ENCODE measurements around the gene RESP18. TPM values are rescaled to one million over a fixed set of nuclear protein-coding genes. Genes with fewer than 3 reads are reported as not detected.

The RESP18 gene
- total RNA-seq, 4 donors from 2014 or later, result not detected

DNA sequence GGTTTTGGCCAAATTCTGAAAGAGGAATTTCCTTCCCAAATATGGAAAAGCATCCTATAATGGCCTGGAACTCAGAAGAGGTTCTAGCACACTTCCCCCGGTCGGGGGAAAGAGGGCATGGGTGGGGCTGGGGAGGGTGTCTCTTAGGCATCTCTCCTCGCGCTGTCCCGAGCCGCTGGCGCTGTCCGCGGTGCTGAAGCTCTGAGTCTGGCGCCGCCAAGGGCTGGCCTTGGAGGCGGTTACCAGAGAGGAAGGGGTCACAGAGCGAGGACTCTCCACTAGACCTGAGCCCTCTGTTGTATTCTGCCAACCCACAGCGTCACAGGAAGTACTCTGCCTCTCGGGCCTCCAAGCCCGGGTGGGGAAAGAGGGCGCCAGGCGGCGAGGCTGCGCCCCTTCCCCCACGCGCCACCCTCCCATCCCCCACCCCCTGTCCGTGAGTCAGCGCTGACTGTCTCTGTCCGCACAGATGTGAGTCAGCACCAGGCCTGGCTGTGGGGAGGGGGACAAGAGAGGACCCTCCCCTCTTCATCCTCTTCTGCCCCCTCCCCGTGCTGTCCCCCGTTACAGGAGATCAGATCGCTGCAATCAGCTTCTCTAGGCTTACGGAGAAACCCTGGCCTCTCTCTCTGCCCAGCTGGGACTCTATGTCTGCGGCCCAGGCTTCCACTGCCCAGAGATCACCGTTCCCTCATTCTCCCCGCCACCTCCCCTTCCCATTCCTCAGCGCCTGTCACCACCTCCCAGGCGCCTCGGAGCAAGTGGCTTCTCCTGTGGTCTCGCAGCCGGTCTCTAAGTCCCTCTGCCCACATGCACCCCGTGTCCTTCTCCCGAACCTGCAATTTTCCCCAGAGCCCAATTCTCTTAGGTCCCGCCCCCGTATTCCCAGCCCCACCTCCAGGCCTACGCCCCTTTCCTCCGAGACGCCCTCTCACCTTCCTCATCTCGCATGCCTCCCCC is 24.1 kb downstream of the RESP18 start:
- TF ChIP-seq POLR2A (IDR thresholded peaks at IDR 0.05; ENCODE audit: low read depth) (no peak), POLR2AphosphoS5 (IDR thresholded peaks at IDR 0.05) (no peak), EP300 (IDR thresholded peaks at IDR 0.05) (no peak)
- TF ChIP-seq, protein P1, sequence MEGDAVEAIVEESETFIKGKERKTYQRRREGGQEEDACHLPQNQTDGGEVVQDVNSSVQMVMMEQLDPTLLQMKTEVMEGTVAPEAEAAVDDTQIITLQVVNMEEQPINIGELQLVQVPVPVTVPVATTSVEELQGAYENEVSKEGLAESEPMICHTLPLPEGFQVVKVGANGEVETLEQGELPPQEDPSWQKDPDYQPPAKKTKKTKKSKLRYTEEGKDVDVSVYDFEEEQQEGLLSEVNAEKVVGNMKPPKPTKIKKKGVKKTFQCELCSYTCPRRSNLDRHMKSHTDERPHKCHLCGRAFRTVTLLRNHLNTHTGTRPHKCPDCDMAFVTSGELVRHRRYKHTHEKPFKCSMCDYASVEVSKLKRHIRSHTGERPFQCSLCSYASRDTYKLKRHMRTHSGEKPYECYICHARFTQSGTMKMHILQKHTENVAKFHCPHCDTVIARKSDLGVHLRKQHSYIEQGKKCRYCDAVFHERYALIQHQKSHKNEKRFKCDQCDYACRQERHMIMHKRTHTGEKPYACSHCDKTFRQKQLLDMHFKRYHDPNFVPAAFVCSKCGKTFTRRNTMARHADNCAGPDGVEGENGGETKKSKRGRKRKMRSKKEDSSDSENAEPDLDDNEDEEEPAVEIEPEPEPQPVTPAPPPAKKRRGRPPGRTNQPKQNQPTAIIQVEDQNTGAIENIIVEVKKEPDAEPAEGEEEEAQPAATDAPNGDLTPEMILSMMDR (IDR thresholded peaks at IDR 0.05), result no peak

DNA sequence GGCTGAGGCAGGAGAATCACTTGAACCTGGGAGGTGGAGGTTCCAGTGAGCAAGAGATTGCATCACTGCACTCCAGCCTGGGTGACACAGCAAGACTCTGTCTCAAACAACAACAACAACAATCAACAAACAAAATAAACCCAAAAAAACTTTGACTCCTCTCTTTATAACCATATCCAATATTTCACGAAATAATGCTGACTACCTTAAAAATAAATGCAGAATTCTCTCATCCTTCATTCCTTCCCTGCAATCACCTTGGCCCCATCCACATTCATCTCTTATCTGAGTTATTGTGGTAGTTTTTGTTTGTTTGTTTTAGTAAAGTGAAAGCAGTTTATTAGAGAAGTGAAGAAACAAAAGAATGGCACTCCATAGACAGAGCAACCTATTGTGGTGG is 26.5 kb downstream of the RESP18 start:
- intact Hi-C loops (cut with DNase I), result loop anchor here (10.0 kb wide), 1 partner anchor 251 kb away; no protein-coding TSS in a partner anchor
- no peak overlapping the region for H3K4me3 ChIP-seq
- TF ChIP-seq, protein P1 (IDR thresholded peaks at IDR 0.05), result no peak
- TF ChIP-seq POLR2AphosphoS5 (IDR thresholded peaks at IDR 0.05) (no peak), POLR2A (IDR thresholded peaks at IDR 0.05; ENCODE audit: low read depth) (no peak), EP300 (IDR thresholded peaks at IDR 0.05) (no peak)
- peaks cover 0 to 13% (median 11%) of the 10 kb centered on the region in 4 donors for H3K4me1 ChIP-seq
- DNase-seq (ENCODE audit: extremely low spot score), result no peak
- H3K9me3 ChIP-seq, result no peaks in the 10 kb centered on the region
- 78% methylated on average over 1 of the region's 1 CpG for WGBS
- H3K27ac ChIP-seq (replicated peaks in 1 of 4), result no peak overlapping the region
- peaks cover 0 to 77% (median 22%) of the 10 kb centered on the region in 4 donors for H3K27me3 ChIP-seq
- H3K36me3 ChIP-seq, result no peaks in the 10 kb centered on the region

More for the DNA sequence above, 24.1 kb downstream of the RESP18 start:
- H3K27me3 ChIP-seq, result peaks cover 0 to 77% (median 22%) of the 10 kb centered on the region in 4 donors
- intact Hi-C loops (cut with DNase I), result loop anchor here (10.0 kb wide), 1 partner anchor 254 kb away; no protein-coding TSS in a partner anchor
- no peak for DNase-seq (ENCODE audit: extremely low spot score)
- no peaks in the 10 kb centered on the region for H3K9me3 ChIP-seq
- peaks cover 0 to 13% (median 11%) of the 10 kb centered on the region in 4 donors for H3K4me1 ChIP-seq
- no peaks in the 10 kb centered on the region for H3K36me3 ChIP-seq
- 5% methylated on average over 35 of the region's 45 CpGs for WGBS
- H3K27ac ChIP-seq (replicated peaks in 1 of 4), result no peak overlapping the region
- H3K4me3 ChIP-seq, result no peak overlapping the region

DNA sequence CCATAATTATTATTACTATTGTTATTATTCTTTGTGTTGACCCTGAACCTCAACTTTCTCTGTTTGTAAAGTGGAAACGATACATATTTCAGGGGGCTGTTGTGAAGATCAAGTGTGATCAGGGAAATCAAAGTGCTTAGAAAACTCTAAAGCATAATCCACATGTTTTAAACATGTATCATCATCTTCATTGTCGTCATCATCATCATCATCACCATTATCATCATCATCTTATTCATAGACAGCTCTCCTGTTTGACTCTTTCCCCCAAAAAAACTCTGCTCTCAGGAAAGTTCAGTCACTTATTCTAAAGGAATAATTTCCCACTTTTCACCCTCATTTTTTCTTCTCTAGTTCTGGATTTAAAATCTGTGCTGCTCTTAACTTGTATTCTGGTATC is 28.3 kb downstream of the RESP18 start:
- intact Hi-C loops (cut with DNase I), result loop anchor here (5.0 to 10.0 kb wide), 2 partner anchors 42 to 249 kb away; no protein-coding TSS in a partner anchor
- Histone ChIP-seq H3K27me3 (peaks cover 0 to 74% (median 11%) of the 10 kb centered on the region in 4 donors), H3K4me3 (no peak overlapping the region), H3K9me3 (no peaks in the 10 kb centered on the region), H3K4me1 (peaks cover 0 to 11% (median 9%) of the 10 kb centered on the region in 4 donors), H3K36me3 (no peaks in the 10 kb centered on the region), H3K27ac (replicated peaks in 1 of 4) (no peak overlapping the region)
- TF ChIP-seq POLR2AphosphoS5 (IDR thresholded peaks at IDR 0.05) (no peak), POLR2A (IDR thresholded peaks at IDR 0.05; ENCODE audit: low read depth) (no peak), EP300 (IDR thresholded peaks at IDR 0.05) (no peak)
- TF ChIP-seq, protein P1 (IDR thresholded peaks at IDR 0.05), result no peak
- WGBS, result 57% methylated on average over 2 of the region's 2 CpGs
- no peak for DNase-seq (ENCODE audit: extremely low spot score)

DNA sequence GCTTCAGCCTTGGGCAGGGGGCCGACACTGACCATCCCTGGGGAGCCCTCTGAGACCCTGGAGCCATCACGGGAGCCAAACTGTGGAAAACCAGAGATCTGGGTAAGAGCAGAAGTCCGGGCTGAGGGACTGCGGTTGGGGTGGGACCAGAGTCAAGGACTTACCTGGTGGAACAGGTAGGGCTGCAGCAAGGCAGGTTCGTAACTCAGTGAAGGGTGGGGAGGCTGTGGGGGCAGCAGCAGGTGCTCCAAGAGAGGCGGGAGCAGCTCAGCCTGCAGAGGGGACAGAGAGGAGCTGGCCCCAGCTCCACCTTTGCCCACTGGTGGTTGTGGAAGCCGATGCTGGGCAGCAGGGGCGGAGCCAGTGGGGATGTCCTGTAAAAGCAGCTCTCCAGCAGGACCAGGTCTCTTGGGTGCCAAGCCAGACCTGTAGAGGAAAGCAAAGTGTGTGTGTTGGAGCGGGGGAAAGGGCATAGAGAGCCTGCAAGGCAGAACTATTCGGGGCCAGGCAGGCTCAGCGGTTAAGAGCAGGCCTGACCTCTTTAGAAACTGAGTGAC is 30.1 kb downstream of the RESP18 start:
- Histone ChIP-seq H3K27me3 (peaks cover 0 to 60% (median 2%) of the 10 kb centered on the region in 4 donors), H3K9me3 (no peaks in the 10 kb centered on the region), H3K4me1 (peaks cover 0 to 7% (median 6%) of the 10 kb centered on the region in 4 donors), H3K36me3 (no peaks in the 10 kb centered on the region), H3K27ac (replicated peaks in 1 of 4) (no peak overlapping the region), H3K4me3 (no peak overlapping the region)
- TF ChIP-seq POLR2AphosphoS5 (IDR thresholded peaks at IDR 0.05), result no peak
- TF ChIP-seq, protein P1 (IDR thresholded peaks at IDR 0.05), result no peak
- TF ChIP-seq EP300 (IDR thresholded peaks at IDR 0.05), result no peak
- no peak for TF ChIP-seq POLR2A (IDR thresholded peaks at IDR 0.05; ENCODE audit: low read depth)
- intact Hi-C loops (cut with DNase I), result loop anchor here (5.0 to 10.0 kb wide), 2 partner anchors 40 to 248 kb away; no protein-coding TSS in a partner anchor
- 75% methylated on average over 9 of the region's 11 CpGs for WGBS
- DNase-seq (ENCODE audit: extremely low spot score), result no peak

Data from esophagus muscularis mucosa (tissue), 4 donors.